DND-41 (cell line): Measurements from ENCODE around the gene NOL9.

Source experiments
- ATAC-seq: fragments of 200-7000 bp; cut with Tn5 transposase; 3 replicates; pipeline ENCODE4 v1.9.1; 2021; ENCODE audit warnings: low read depth; ENCODE audit not compliant: insufficient read depth
- DNase-seq: peaks from one replicate; pipeline ENCODE4 v3.0.0-alpha.2; 2020
- H2AFZ ChIP-seq: 2 replicates; pipeline ENCODE4 v1.6.0; 2012; ENCODE audit warnings: low read depth, low read length
- H3K27ac ChIP-seq: 2 replicates; pipeline ENCODE4 v1.5.1; 2012; ENCODE audit warnings: low read length, inconsistent platforms
- H3K27me3 ChIP-seq: fragments of 200-600 bp; sonication (generic); 2 replicates; pipeline ENCODE4 v1.6.0; 2012; ENCODE audit warnings: low read length, mild to moderate bottlenecking, inconsistent platforms; ENCODE audit not compliant: insufficient read depth, poor library complexity
- H3K36me3 ChIP-seq: 2 replicates; pipeline ENCODE4 v1.5.1; 2012; ENCODE audit warnings: low read length, inconsistent platforms; ENCODE audit not compliant: insufficient read depth
- H3K4me1 ChIP-seq: 2 replicates; pipeline ENCODE4 v1.5.1; 2012; ENCODE audit warnings: mild to moderate bottlenecking, low read length; ENCODE audit not compliant: insufficient read depth
- H3K4me2 ChIP-seq: 2 replicates; pipeline ENCODE4 v1.6.0; 2012; ENCODE audit warnings: mild to moderate bottlenecking, moderate library complexity, low read length, inconsistent platforms; ENCODE audit not compliant: insufficient read depth
- H3K4me3 ChIP-seq, 2 experiments: fragments of 200-600 bp in 1 of 2; shearing (Covaris generic) in 1 of 2; 2 replicates each; pipeline ENCODE4 v1.5.1; 2012 to 2016; ENCODE audit warnings: inconsistent platforms in 2 of 2, low read length in 2 of 2, mild to moderate bottlenecking in 2 of 2, low read depth in 1 of 2, moderate library complexity in 1 of 2
- H3K79me2 ChIP-seq: 2 replicates; pipeline ENCODE4 v1.6.0; 2012; ENCODE audit warnings: low read length, inconsistent platforms; ENCODE audit not compliant: insufficient read depth
- H3K9ac ChIP-seq: 2 replicates; pipeline ENCODE4 v1.6.0; 2012; ENCODE audit warnings: low read depth, mild to moderate bottlenecking, inconsistent platforms, low read length, moderate library complexity
- H3K9me3 ChIP-seq: 2 replicates; pipeline ENCODE4 v1.5.1; 2012; ENCODE audit warnings: low read length, moderate library complexity, mild to moderate bottlenecking, inconsistent platforms; ENCODE audit not compliant: insufficient read depth, severe bottlenecking
- H4K20me1 ChIP-seq: 2 replicates; pipeline ENCODE4 v1.6.0; 2012; ENCODE audit warnings: low read length; ENCODE audit not compliant: insufficient read depth
- CTCF ChIP-seq: IDR thresholded peaks from 2 replicates; pipeline ENCODE4 v1.5.1; 2012; ENCODE audit warnings: borderline replicate concordance, low read length, moderate library complexity, mild to moderate bottlenecking; ENCODE audit not compliant: poor library complexity, severe bottlenecking; ENCODE audit errors: extremely low read depth
- EZH2 ChIP-seq: IDR thresholded peaks from 3 replicates; pipeline ENCODE4 v1.6.1; 2012; ENCODE audit warnings: borderline replicate concordance, low read depth, mild to moderate bottlenecking, moderate library complexity, low read length, inconsistent platforms; ENCODE audit not compliant: severe bottlenecking

Gene NOL9

GRCh38 chr1:6591222-6591621 is 36.9 kb upstream of the NOL9 start:
- Histone ChIP-seq H3K4me3 (no peak overlapping the region), H3K27me3 (no peaks in the 10 kb centered on the region), H3K4me2 (no peak overlapping the region), H3K27ac (no peak overlapping the region), H2AFZ (no peak overlapping the region), H3K79me2 (peaks cover 15% of the 10 kb centered on the region; the same call in 1 of the 2 replicates), H4K20me1 (peaks cover 83% of the 10 kb centered on the region), H3K9ac (no peak overlapping the region), H3K9me3 (no peaks in the 10 kb centered on the region), H3K4me1 (no peaks in the 10 kb centered on the region), H3K36me3 (peaks cover 95% of the 10 kb centered on the region)
- ATAC-seq (no peak), DNase-seq (no peak)
- no peak for TF ChIP-seq CTCF
- no peak for TF ChIP-seq EZH2

GRCh38 chr1:6590046-6590445 is 35.7 kb upstream of the NOL9 start:
- Histone ChIP-seq H2AFZ (no peak overlapping the region), H3K9ac (no peak overlapping the region), H3K4me3 (no peak overlapping the region), H3K27ac (no peak overlapping the region), H4K20me1 (peaks cover 73% of the 10 kb centered on the region), H3K27me3 (no peaks in the 10 kb centered on the region), H3K36me3 (peaks cover 83% of the 10 kb centered on the region), H3K4me2 (no peak overlapping the region), H3K9me3 (no peaks in the 10 kb centered on the region), H3K4me1 (no peaks in the 10 kb centered on the region), H3K79me2 (peaks cover 4% of the 10 kb centered on the region; the same call in 1 of the 2 replicates)
- DNase-seq (no peak), ATAC-seq (no peak)
- TF ChIP-seq CTCF, result no peak
- no peak for TF ChIP-seq EZH2

- H3K4me1 ChIP-seq, result no peaks in the 10 kb centered on the region
- H3K4me2 ChIP-seq, result no peak overlapping the region
- no peak overlapping the region for H3K9ac ChIP-seq
- ATAC-seq (no peak), DNase-seq (no peak)
- H3K79me2 ChIP-seq, result peaks cover 2% of the 10 kb centered on the region; the same call in 1 of the 2 replicates
- no peak overlapping the region for H3K4me3 ChIP-seq
- TF ChIP-seq CTCF, result no peak
- no peak for TF ChIP-seq EZH2
- no peaks in the 10 kb centered on the region for H3K27me3 ChIP-seq
- H3K36me3 ChIP-seq, result peaks cover 74% of the 10 kb centered on the region
- no peak overlapping the region for H3K27ac ChIP-seq
- no peaks in the 10 kb centered on the region for H3K9me3 ChIP-seq
- peaks cover 77% of the 10 kb centered on the region for H4K20me1 ChIP-seq
- no peak overlapping the region for H2AFZ ChIP-seq
Observed at GRCh38 chr1:6588893-6589520, 34.7 kb upstream of the NOL9 start.
